HUES64 (cell line): ENCODE results near the gene LYPD6B.

Experiments
- H3K27ac ChIP-seq: 2 replicates; pipeline ENCODE4 v1.7.0; 2013; ENCODE audit warnings: low read depth, low read length, inconsistent platforms
- H3K27me3 ChIP-seq: 2 replicates; pipeline ENCODE4 v1.6.1; 2013; ENCODE audit warnings: mild to moderate bottlenecking, low read length; ENCODE audit not compliant: insufficient read depth
- H3K36me3 ChIP-seq: 2 replicates; pipeline ENCODE4 v1.6.1; 2013; ENCODE audit warnings: mild to moderate bottlenecking, low read length; ENCODE audit not compliant: insufficient read depth
- H3K4me1 ChIP-seq: 2 replicates; pipeline ENCODE4 v1.6.1; 2013; ENCODE audit warnings: mild to moderate bottlenecking, low read length, moderate library complexity; ENCODE audit not compliant: insufficient read depth
- H3K4me3 ChIP-seq: 2 replicates; pipeline ENCODE4 v1.5.1; 2013; ENCODE audit warnings: mild to moderate bottlenecking, low read length, moderate library complexity
- H3K9ac ChIP-seq: 2 replicates; pipeline ENCODE4 v1.6.1; 2013; ENCODE audit warnings: mild to moderate bottlenecking, low read depth, low read length
- H3K9me3 ChIP-seq: 2 replicates; pipeline ENCODE4 v1.6.1; 2013; ENCODE audit warnings: low read depth, low read length; ENCODE audit not compliant: insufficient read depth
- WGBS: fragments of 150-250, 120-280 bp; methylation state at CpG from one replicate; pipeline ENCODE4 v1.1.7; 2013; ENCODE audit warnings: missing lambda C conversion rate; 5-methylcytosine and 5-hydroxymethylcytosine counted together

LYPD6B gene

GRCh38 chr2:149063177-149063576 is 24.7 kb downstream of the LYPD6B start:
- WGBS = 78% methylated on average over 2 of the region's 4 CpGs
- H3K27ac ChIP-seq = no peak overlapping the region

DNA sequence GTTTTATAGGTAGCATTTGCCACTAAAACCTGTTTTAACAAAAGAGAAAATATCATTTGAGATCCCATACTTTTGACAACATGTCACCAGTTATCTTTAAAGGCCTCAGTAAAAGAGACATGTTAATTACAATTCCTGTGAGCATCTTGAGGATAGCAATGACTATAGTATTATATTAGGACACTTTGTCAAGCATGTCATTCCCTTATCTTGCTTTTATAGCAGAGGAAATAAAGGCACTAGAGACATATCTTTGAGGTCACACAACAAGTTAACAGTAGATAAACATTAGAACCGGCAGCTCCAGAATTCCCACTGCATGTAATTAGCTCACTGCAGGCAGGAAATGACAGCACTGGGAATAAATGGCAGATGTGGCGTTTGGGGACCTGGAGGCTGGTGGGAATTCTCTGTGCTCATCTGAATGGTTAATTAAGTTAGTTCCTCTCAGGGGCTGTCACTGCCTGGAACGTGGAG is 25.9 kb downstream of the LYPD6B start:
- H3K4me3 ChIP-seq = no peak overlapping the region
- H3K27me3 ChIP-seq = no peaks in the 10 kb centered on the region
- 53% methylated on average over 3 of the region's 3 CpGs for WGBS
- no peak overlapping the region for H3K9ac ChIP-seq
- H3K4me1 ChIP-seq = peaks cover 10% of the 10 kb centered on the region; the same call in 1 of the 2 replicates
- no peaks in the 10 kb centered on the region for H3K36me3 ChIP-seq
- no peaks in the 10 kb centered on the region for H3K9me3 ChIP-seq
- H3K27ac ChIP-seq = no peak overlapping the region

More at GRCh38 chr2:149063177-149063576, 24.7 kb downstream of the LYPD6B start:
- peaks cover 7% of the 10 kb centered on the region; the same call in 1 of the 2 replicates for H3K4me1 ChIP-seq
- H3K4me3 ChIP-seq = no peak overlapping the region
- H3K9ac ChIP-seq = no peak overlapping the region
- no peaks in the 10 kb centered on the region for H3K27me3 ChIP-seq
- no peaks in the 10 kb centered on the region for H3K9me3 ChIP-seq
- no peaks in the 10 kb centered on the region for H3K36me3 ChIP-seq

- WGBS = 90% methylated on average over 5 of the region's 5 CpGs
- Histone ChIP-seq H3K4me1 (peaks cover 10% of the 10 kb centered on the region; the same call in 1 of the 2 replicates), H3K27me3 (no peaks in the 10 kb centered on the region), H3K4me3 (no peak overlapping the region), H3K27ac (no peak overlapping the region), H3K9ac (no peak overlapping the region), H3K9me3 (no peaks in the 10 kb centered on the region), H3K36me3 (no peaks in the 10 kb centered on the region)
Observed at GRCh38 chr2:149064856-149065630, 26.5 kb downstream of the LYPD6B start.

- Histone ChIP-seq H3K36me3 (no peaks in the 10 kb centered on the region), H3K27ac (no peak overlapping the region), H3K4me3 (no peak overlapping the region), H3K9ac (no peak overlapping the region), H3K4me1 (peaks cover 17% of the 10 kb centered on the region), H3K27me3 (no peaks in the 10 kb centered on the region), H3K9me3 (no peaks in the 10 kb centered on the region)
- 93% methylated on average over 5 of the region's 6 CpGs for WGBS
Observed at GRCh38 chr2:149068225-149068995, 29.9 kb downstream of the LYPD6B start.

DNA sequence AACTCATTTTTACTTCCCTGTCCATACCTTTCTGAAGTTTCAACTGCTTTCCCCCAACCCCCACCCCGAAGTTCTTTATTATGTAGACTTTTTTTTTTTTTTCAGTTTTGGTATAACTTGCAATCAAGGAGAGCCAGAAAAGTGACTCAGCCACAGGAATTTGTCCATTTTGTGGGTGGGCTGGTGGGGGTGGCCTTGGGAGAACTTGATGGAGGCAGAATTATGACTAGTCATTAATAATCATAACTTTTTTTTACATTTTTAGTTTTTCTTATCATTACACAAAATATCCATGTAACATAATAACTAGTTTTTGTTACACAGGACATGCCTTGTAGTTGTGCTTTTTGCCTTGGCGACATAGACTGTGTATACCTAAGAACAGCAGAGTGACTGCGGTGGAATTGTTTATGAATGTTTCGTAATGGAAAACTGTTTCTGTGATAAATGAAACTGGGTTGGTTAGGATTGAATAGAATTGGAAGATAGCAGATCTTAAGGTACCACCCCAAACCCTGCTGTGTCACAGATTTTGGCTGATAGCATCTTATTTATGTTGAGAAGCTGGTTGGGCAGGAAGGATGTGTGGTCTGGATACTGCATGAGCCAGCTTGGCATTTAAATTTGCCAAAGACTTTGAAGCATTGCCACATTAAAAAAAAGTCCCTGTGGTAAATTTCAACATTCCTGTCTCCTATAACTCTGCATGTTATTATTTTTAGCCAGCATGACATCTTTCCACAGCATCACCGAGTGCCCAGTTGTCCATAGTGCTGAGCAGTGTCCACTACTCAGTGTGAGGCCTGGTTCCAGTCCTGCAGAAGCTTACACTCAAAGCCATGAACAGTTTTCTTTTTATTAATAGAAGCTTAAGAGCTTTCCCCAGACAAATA is 30.7 kb downstream of the LYPD6B start:
- Histone ChIP-seq H3K36me3 (no peaks in the 10 kb centered on the region), H3K4me1 (peaks cover 17% of the 10 kb centered on the region), H3K9ac (no peak overlapping the region), H3K27ac (no peak overlapping the region), H3K27me3 (no peaks in the 10 kb centered on the region), H3K9me3 (no peaks in the 10 kb centered on the region), H3K4me3 (no peak overlapping the region)
- WGBS = 92% methylated on average over 4 of the region's 5 CpGs

GRCh38 chr2:149070681-149071320 is 32.3 kb downstream of the LYPD6B start:
- no peaks in the 10 kb centered on the region for H3K36me3 ChIP-seq
- peaks cover 22% of the 10 kb centered on the region for H3K4me1 ChIP-seq
- H3K9ac ChIP-seq = no peak overlapping the region
- no peak overlapping the region for H3K4me3 ChIP-seq
- no peak overlapping the region for H3K27ac ChIP-seq
- 77% methylated on average over 9 of the region's 9 CpGs for WGBS
- H3K9me3 ChIP-seq = no peaks in the 10 kb centered on the region
- no peaks in the 10 kb centered on the region for H3K27me3 ChIP-seq

- Histone ChIP-seq H3K27me3 (no peaks in the 10 kb centered on the region), H3K4me3 (no peak overlapping the region), H3K4me1 (peaks cover 45% of the 10 kb centered on the region), H3K27ac (no peak overlapping the region), H3K9me3 (no peaks in the 10 kb centered on the region), H3K9ac (no peak overlapping the region), H3K36me3 (no peaks in the 10 kb centered on the region)
- WGBS = 98% methylated on average over 2 of the region's 2 CpGs
Observed at GRCh38 chr2:149075105-149075504, 36.6 kb downstream of the LYPD6B start.

DNA sequence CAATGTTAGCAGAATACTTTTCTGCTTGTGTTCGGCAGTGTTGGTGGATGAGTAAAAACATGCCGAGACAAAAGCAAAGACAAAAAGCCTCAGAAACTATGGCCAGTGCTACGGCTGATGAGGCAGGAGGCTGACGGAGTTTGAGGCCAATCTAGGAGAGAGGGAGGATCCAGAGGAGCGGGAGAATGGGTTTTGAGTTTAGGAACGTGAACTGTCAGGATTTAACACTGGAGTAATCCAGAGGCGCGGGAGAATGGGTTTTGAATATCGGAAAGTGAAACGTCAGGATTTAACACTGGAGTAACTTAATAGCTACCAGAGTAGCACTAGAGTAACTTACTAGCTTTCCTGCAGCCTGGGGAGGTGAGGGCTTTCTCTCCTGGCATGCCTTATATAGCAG is 37.4 kb downstream of the LYPD6B start:
- peaks cover 48% of the 10 kb centered on the region for H3K4me1 ChIP-seq
- H3K4me3 ChIP-seq = no peak overlapping the region

DNA sequence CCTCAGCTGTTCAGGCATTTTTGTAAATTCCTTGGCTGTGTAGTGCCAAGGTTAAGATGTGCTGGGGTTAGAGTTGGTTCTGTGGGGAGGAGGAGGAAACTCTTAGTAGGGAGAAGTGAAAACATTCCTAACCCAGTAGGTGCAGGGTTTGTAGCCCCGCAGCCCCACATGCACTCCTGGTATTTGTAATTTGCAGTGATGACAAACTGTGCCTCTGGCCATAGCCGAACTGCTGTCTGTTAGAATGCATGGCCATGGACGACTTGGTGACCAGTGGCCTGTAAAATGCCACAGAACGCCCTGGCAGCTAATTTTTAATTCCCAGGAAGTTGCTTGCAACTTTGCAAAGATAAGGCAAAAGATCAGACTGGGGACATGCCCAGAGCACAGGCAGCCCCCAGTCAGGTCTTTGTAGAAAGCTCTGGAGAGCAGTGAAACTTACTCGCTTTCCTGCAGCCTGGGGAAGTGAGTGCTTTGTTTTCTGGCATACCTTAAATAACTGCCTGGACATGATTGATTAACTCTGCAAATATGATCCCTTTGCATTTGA is 38.4 kb downstream of the LYPD6B start:
- WGBS = 20% methylated on average over 5 of the region's 5 CpGs
- H3K27ac ChIP-seq = peak overlapping the region; percentile 68

More for the DNA sequence above, 37.4 kb downstream of the LYPD6B start:
- 60% methylated on average over 10 of the region's 10 CpGs for WGBS
- H3K9me3 ChIP-seq = no peaks in the 10 kb centered on the region
- no peaks in the 10 kb centered on the region for H3K27me3 ChIP-seq
- H3K36me3 ChIP-seq = no peaks in the 10 kb centered on the region
- H3K27ac ChIP-seq = no peak overlapping the region
- H3K9ac ChIP-seq = no peak overlapping the region

DNA sequence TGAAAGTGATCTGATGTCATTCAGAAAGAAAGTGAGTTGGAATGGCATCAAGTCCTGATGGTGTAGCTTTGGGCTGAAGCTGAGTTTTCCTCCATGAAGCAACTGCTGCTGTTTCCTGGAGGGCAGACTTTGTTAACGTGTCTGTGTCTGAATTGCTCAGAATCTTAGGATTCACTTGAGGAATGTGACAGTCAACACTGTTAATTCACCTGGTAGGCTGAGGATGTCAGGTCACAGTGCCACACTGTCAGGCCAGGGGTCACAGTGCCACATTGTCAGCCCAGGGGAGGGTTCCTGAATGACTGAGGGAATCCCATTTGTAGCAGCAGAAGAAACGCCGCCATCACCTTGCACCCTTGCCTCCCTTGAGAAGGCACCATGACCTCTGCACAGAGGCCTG is 39.4 kb downstream of the LYPD6B start:
- WGBS = 71% methylated on average over 3 of the region's 3 CpGs
- Histone ChIP-seq H3K27ac (peak overlapping the region; percentile 68; the same call in 1 of the 2 replicates), H3K36me3 (no peaks in the 10 kb centered on the region), H3K9ac (no peak overlapping the region), H3K9me3 (no peaks in the 10 kb centered on the region), H3K4me1 (peaks cover 58% of the 10 kb centered on the region), H3K27me3 (no peaks in the 10 kb centered on the region), H3K4me3 (no peak overlapping the region)

More for the DNA sequence above, 38.4 kb downstream of the LYPD6B start:
- Histone ChIP-seq H3K36me3 (no peaks in the 10 kb centered on the region), H3K4me3 (peak overlapping the region; percentile 2; the same call in 1 of the 2 replicates), H3K9me3 (no peaks in the 10 kb centered on the region), H3K9ac (peak overlapping the region; percentile 43; the same call in 1 of the 2 replicates), H3K4me1 (peaks cover 49% of the 10 kb centered on the region), H3K27me3 (no peaks in the 10 kb centered on the region)
